ENCODE measurements around the gene MLLT6.

The MLLT6 gene

DNA sequence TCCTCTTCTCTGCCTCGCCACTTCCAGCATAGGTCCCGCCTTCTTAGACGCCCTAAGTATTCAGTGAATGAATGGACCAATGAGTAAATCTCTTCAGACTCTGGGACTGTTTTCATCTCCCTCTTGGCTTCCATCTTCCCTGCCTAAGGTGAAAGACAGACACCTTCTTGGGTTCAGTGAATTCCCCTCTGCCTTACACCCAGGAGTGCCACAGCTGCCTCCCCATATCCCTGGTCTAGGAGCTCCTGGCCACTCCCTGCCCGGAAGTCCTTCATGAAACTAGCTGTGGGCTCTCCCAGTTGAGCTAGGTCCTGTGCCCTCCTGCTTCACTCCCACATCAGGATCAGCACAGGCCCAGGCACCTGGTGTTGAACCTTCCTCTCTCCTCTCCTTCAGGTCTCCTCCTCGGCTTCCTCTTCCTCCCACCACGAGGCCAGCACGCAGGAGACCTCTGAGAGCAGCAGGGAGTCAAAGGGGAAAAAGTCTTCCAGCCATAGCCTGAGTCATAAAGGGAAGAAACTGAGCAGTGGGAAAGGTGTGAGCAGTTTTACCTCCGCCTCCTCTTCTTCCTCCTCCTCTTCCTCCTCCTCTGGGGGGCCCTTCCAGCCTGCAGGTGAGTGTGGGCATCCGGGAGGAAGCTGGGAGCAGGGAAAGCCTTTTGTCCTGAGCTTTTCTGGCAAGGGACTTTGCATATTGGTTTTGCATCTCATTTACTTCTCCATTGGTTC is 10.3 kb downstream of the MLLT6 start:
- H3K4me3 ChIP-seq (ENCODE audit: low read depth, low read length), result no peak overlapping the region
- DNase-seq (ENCODE audit: low read depth), result no peak
- TF ChIP-seq, protein P1, sequence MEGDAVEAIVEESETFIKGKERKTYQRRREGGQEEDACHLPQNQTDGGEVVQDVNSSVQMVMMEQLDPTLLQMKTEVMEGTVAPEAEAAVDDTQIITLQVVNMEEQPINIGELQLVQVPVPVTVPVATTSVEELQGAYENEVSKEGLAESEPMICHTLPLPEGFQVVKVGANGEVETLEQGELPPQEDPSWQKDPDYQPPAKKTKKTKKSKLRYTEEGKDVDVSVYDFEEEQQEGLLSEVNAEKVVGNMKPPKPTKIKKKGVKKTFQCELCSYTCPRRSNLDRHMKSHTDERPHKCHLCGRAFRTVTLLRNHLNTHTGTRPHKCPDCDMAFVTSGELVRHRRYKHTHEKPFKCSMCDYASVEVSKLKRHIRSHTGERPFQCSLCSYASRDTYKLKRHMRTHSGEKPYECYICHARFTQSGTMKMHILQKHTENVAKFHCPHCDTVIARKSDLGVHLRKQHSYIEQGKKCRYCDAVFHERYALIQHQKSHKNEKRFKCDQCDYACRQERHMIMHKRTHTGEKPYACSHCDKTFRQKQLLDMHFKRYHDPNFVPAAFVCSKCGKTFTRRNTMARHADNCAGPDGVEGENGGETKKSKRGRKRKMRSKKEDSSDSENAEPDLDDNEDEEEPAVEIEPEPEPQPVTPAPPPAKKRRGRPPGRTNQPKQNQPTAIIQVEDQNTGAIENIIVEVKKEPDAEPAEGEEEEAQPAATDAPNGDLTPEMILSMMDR (IDR thresholded peaks at IDR 0.05; ENCODE audit: control insufficient read depth, extremely low read depth, insufficient read depth), result no peak

DNA sequence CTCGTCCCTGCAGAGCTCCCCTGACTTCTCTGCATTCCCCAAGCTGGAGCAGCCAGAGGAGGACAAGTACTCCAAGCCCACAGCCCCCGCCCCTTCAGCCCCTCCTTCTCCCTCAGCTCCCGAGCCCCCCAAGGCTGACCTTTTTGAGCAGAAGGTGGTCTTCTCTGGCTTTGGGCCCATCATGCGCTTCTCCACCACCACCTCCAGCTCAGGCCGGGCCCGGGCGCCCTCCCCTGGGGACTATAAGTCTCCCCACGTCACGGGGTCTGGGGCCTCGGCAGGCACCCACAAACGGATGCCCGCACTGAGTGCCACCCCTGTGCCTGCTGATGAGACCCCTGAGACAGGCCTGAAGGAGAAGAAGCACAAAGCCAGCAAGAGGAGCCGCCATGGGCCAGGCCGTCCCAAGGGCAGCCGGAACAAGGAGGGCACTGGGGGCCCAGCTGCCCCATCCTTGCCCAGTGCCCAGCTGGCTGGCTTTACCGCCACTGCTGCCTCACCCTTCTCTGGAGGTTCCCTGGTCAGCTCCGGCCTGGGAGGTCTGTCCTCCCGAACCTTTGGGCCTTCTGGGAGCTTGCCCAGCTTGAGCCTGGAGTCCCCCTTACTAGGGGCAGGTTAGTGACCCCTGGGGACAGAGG is 11.4 kb downstream of the MLLT6 start:
- TF ChIP-seq, protein P1 (IDR thresholded peaks at IDR 0.05; ENCODE audit: control insufficient read depth, extremely low read depth, insufficient read depth), result no peak
- no peak overlapping the region for H3K4me3 ChIP-seq (ENCODE audit: low read depth, low read length)
- no peak for DNase-seq (ENCODE audit: low read depth)

DNA sequence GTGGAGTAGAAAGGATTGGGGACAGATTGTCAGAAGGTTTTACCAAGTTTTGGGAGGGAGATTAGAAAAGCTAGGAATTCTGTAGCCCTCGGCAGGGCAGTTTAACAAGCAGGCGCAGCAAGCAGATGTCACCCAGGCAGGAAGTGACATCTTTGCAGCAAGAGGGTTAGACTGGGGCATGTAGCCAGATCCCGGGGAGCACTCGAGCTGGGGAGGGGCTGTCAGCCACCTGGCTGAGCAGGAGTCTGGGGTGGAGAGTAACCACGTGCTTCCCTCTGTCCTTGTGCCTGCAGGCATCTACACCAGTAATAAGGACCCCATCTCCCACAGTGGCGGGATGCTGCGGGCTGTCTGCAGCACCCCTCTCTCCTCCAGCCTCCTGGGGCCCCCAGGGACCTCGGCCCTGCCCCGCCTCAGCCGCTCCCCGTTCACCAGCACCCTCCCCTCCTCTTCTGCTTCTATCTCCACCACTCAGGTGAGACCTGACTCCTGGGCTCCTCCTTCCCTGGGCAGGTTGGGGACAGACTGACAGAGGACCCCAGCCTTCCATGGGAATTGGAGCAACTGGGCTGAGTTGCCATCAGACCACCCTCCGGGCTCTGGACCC is 12.2 kb downstream of the MLLT6 start:
- DNase-seq (ENCODE audit: low read depth), result no peak
- TF ChIP-seq, protein P1 (IDR thresholded peaks at IDR 0.05; ENCODE audit: control insufficient read depth, extremely low read depth, insufficient read depth), result no peak
- H3K4me3 ChIP-seq (ENCODE audit: low read depth, low read length), result no peak overlapping the region

DNA sequence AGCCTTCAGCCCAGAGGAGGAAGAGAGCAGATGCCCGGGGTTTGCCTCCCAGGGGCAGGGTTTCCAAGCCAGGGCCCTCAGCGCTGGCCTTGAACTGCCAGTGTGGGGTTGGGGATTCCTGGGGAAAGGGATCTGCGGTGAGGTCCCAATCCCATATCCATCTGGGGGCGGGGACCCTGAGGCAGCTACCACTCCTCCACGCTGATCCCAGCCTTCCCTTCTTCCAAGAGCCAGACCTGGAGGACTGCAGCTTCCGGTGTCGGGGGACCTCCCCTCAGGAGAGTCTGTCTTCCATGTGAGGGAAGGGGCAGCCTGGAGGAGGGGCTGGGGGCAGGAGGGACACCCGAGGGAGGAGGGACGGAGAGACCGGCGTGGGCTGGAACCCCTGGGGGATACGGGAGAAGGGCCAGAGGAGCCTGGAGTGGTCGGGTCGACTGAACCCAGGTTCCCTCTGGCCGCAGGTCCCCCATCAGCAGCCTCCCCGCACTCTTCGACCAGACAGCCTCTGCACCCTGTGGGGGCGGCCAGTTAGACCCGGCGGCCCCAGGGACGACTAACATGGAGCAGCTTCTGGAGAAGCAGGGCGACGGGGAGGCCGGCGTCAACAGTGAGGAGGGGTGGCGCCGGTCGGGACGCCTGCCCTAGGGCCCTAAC is 14.3 kb downstream of the MLLT6 start:
- no peak overlapping the region for H3K4me3 ChIP-seq (ENCODE audit: low read depth, low read length)
- TF ChIP-seq, protein P1 (IDR thresholded peaks at IDR 0.05; ENCODE audit: control insufficient read depth, extremely low read depth, insufficient read depth), result no peak
- no peak for DNase-seq (ENCODE audit: low read depth)

DNA sequence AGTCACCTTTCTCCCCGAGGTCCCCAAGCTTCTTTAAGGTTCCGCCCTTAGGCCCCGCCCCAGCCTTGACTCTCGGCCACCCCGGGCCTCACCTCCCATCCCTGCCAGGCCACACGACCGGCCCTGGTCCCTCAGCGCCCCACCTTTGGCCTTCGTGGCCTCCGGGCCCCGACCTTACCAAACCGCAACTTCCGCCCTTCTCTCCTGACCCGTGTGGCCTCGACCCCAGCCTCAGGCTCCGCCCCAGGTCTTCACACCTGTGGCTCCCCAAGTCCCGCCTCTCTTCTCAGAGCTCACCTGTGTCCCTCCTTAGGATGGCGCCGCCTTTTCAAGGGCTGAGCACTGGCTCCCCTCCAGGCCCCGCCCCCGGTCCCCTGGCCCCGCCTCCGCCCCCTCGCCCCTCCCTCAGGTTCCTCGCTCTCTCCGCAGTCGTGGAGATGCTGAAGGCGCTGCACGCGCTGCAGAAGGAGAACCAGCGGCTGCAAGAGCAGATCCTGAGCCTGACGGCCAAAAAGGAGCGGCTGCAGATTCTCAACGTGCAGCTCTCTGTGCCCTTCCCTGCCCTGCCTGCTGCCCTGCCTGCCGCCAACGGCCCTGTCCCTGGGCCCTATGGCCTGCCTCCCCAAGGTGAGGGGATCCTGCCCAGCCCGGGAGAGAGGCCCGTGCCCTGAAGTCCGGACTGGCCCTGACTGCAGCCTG is 15.0 kb downstream of the MLLT6 start:
- no peak for DNase-seq (ENCODE audit: low read depth)

DNA sequence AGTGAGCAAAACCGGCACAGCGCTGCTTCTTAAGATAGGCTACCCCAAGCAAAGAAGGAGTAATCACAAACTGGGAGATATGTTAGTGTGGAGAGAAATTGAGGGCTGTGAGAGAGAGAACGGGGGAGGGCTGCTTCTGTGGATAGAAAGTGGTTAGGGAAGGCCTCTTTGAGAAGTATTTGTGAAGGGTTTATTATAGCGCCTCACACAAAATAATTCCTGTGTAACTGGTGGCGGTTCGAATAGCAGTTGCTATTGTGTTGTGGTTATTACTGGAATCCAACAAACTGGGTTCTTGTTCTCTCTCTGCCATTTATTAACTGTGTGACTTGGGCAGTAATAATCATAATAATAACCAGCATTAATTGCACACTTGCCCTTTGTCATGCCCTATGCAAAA is 15.9 kb downstream of the MLLT6 start:
- no peak overlapping the region for H3K4me3 ChIP-seq (ENCODE audit: low read depth, low read length)
- TF ChIP-seq, protein P1 (IDR thresholded peaks at IDR 0.05; ENCODE audit: control insufficient read depth, extremely low read depth, insufficient read depth), result no peak
- DNase-seq (ENCODE audit: low read depth), result no peak

More for the DNA sequence above, 15.0 kb downstream of the MLLT6 start:
- TF ChIP-seq, protein P1 (IDR thresholded peaks at IDR 0.05; ENCODE audit: control insufficient read depth, extremely low read depth, insufficient read depth), result no peak
- H3K4me3 ChIP-seq (ENCODE audit: low read depth, low read length), result no peak overlapping the region
